Endothelial cell of umbilical vein (primary cell): ENCODE data around the gene BABAM2. TPM values are rescaled to one million over a fixed set of nuclear protein-coding genes. Genes with fewer than 3 reads are reported as not detected.

Source experiments
- BruUV-seq: library from RNA; stranded (reverse); fragments of 400-500 nt; replicated peaks from 2 replicates; lab custom pipeline; 2021; lab: Mats Ljungman, UMichigan
- CTCF ChIA-PET: fragments of 300-600, 350-600 bp; sonication (Branson Sonifier 250); formaldehyde crosslinking; loops from one replicate; lab custom pipeline; 2021; ENCODE audit warnings: antibody characterized with exemption, inconsistent platforms; lab: Charles Lee
- POLR2A ChIA-PET: fragments of 300-600, 350-600 bp; sonication (Branson Sonifier 250); formaldehyde crosslinking; loops from one replicate; lab custom pipeline; 2021; ENCODE audit warnings: antibody characterized with exemption, inconsistent platforms; lab: Charles Lee
- DNase-seq: peaks from one replicate; pipeline ENCODE4 v3.0.0-alpha.2; 2011; ENCODE audit warnings: low read depth, low spot score
- FAIRE-seq: peaks from 2 replicates; lab custom pipeline; 2011; peaks lifted over from hg19 to GRCh38; lab: Jason Lieb, UNC
- H2AFZ ChIP-seq: 2 replicates; pipeline ENCODE4 v1.6.0; 2012; ENCODE audit warnings: low read depth, low read length, control low read depth, inconsistent platforms
- H3K27ac ChIP-seq: 2 replicates; pipeline ENCODE4 v1.5.1; 2011; ENCODE audit warnings: low read depth, mild to moderate bottlenecking, control low read depth, low read length, moderate library complexity; ENCODE audit not compliant: insufficient read depth
- H3K27me3 ChIP-seq, 2 experiments: 2 replicates each; pipeline versions ENCODE4 v1.6.0 to v1.6.1; 2011; ENCODE audit warnings: low read length in 2 of 2, mixed read lengths in 1 of 2; ENCODE audit not compliant: control insufficient read depth in 2 of 2, insufficient read depth in 2 of 2
- H3K36me3 ChIP-seq, 2 experiments: 2 replicates in 1 of 2; 3 replicates in 1 of 2; pipeline ENCODE4 v1.5.1; 2011; ENCODE audit warnings: low read length in 2 of 2, mild to moderate bottlenecking in 1 of 2, moderate library complexity in 1 of 2; ENCODE audit not compliant: control insufficient read depth in 2 of 2, insufficient read depth in 2 of 2; ENCODE audit errors: extremely low read depth in 1 of 2
- H3K4me1 ChIP-seq: 3 replicates; pipeline ENCODE4 v1.5.1; 2011; ENCODE audit warnings: mild to moderate bottlenecking, low read length; ENCODE audit not compliant: control insufficient read depth, insufficient read depth; ENCODE audit errors: extremely low read depth
- H3K4me2 ChIP-seq: 2 replicates; pipeline ENCODE4 v1.6.1; 2011; ENCODE audit warnings: low read length, control low read depth, mixed read lengths; ENCODE audit not compliant: insufficient read depth
- H3K4me3 ChIP-seq, 3 experiments: fragments of 200-600 bp in 1 of 3; sonication (generic), shearing (Covaris generic) in 1 of 3; replicated peaks in 1 of 3; 2 replicates each; pipeline ENCODE4 v1.5.1; 2011 to 2016; ENCODE audit warnings: control low read depth in 3 of 3, low read length in 3 of 3, mild to moderate bottlenecking in 2 of 3, inconsistent platforms in 1 of 3, low read depth in 1 of 3, moderate library complexity in 1 of 3; ENCODE audit not compliant: insufficient read depth in 1 of 3
- H3K79me2 ChIP-seq: 2 replicates; pipeline ENCODE4 v1.6.0; 2012; ENCODE audit warnings: low read length, inconsistent platforms; ENCODE audit not compliant: control insufficient read depth, insufficient read depth
- H3K9ac ChIP-seq: replicated peaks from 2 replicates; pipeline ENCODE3; 2011; ENCODE audit warnings: low read length, control low read depth; ENCODE audit not compliant: insufficient read depth; ENCODE audit errors: extremely low read depth
- H3K9me1 ChIP-seq: replicated peaks from 3 replicates; pipeline ENCODE4 v1.6.0; 2011; ENCODE audit warnings: mild to moderate bottlenecking, low read length; ENCODE audit not compliant: control insufficient read depth, insufficient read depth; ENCODE audit errors: extremely low read depth
- H3K9me3 ChIP-seq: replicated peaks from 2 replicates; pipeline ENCODE4 v1.5.1; 2012; ENCODE audit warnings: low read length, inconsistent platforms; ENCODE audit not compliant: control insufficient read depth, insufficient read depth
- H4K20me1 ChIP-seq: replicated peaks from 2 replicates; pipeline ENCODE3; 2011; ENCODE audit warnings: mild to moderate bottlenecking, low read length; ENCODE audit not compliant: control insufficient read depth, insufficient read depth; ENCODE audit errors: extremely low read depth
- EZH2 ChIP-seq: IDR thresholded peaks from 2 replicates; pipeline ENCODE4 v1.6.1; 2012; ENCODE audit warnings: borderline replicate concordance, low read depth, mild to moderate bottlenecking, moderate library complexity, low read length, inconsistent platforms; ENCODE audit not compliant: severe bottlenecking
- FOS ChIP-seq: IDR thresholded peaks from 2 replicates; pipeline ENCODE4 v1.6.1; 2011; ENCODE audit warnings: mild to moderate bottlenecking, low read length, moderate library complexity, borderline replicate concordance; ENCODE audit not compliant: insufficient read depth
- GATA2 ChIP-seq: IDR thresholded peaks from 2 replicates; pipeline ENCODE4 v1.7.0; 2011; ENCODE audit warnings: low read depth, mild to moderate bottlenecking, moderate library complexity, mixed read lengths, low read length; ENCODE audit not compliant: insufficient read length, insufficient read depth
- JUN ChIP-seq: IDR thresholded peaks from 2 replicates; pipeline ENCODE4 v1.6.1; 2011; ENCODE audit warnings: borderline replicate concordance, low read depth; ENCODE audit not compliant: insufficient read length, insufficient read depth
- MYC ChIP-seq: IDR thresholded peaks from one replicate; pipeline ENCODE4 v1.6.1; 2011; ENCODE audit warnings: mild to moderate bottlenecking, low read depth, low read length
- POLR2A ChIP-seq: IDR thresholded peaks from 2 replicates; pipeline ENCODE4 v1.6.1; 2012; ENCODE audit warnings: low read depth, mild to moderate bottlenecking, control low read depth, low read length
- POLR2AphosphoS5 ChIP-seq: IDR thresholded peaks from 2 replicates; pipeline ENCODE4 v1.6.1; 2012; ENCODE audit warnings: low read depth, mild to moderate bottlenecking, control low read depth, low read length, moderate library complexity; ENCODE audit not compliant: insufficient read depth
- dilution Hi-C: fragments of 300-500 bp; cut with MboI; formaldehyde crosslinking; loops from one replicate; pipeline ENCODE4 v1.15.0; 2019; ENCODE audit warnings: low sequenced_read_pairs; ENCODE audit not compliant: extremely low pct_ligation_motif_present
- intact Hi-C: fragments of 100-400 bp; cut with micrococcal nuclease; formaldehyde crosslinking; loops from one replicate; pipeline ENCODE4 v1.10.0; 2022
- polyA plus RNA-seq, 4 experiments: library from polyadenylated mRNA; depleted of rRNA in 3 of 4; stranded (reverse) in 3 of 4; unstranded in 1 of 4; fragments of >200 nt; gene quantifications; 2 replicates each; pipeline versions ENCODE4 v1.2.1 to v1.2.3, GENCODE V29; 2011 to 2012; ENCODE audit warnings: missing spikeins in 1 of 4
- total RNA-seq: library from RNA; stranded (reverse); gene quantifications from 2 replicates; pipeline ENCODE4 v1.2.3, GENCODE V29; 2021
- TF ChIP-seq, protein P1 (sequence below): IDR thresholded peaks from 2 replicates; pipeline ENCODE4 v1.6.1; 2011; ENCODE audit not compliant: insufficient read depth, insufficient read length
- TF ChIP-seq, protein P2 (sequence below), 2 donors: IDR thresholded peaks; 1 replicate in 1 of 2; 2 replicates in 1 of 2; pipeline ENCODE4 v1.5.1; 2011; ENCODE audit warnings: low read length in 2 of 2, mild to moderate bottlenecking in 2 of 2, moderate library complexity in 2 of 2, control low read depth in 1 of 2, inconsistent platforms in 1 of 2, low read depth in 1 of 2; ENCODE audit not compliant: insufficient read depth in 1 of 2; ENCODE audit errors: extremely low read depth in 1 of 2

BABAM2 gene
- total and polyA plus RNA-seq, 2 donors (not counting 3 experiments of a cell fraction or from before 2014, with no cell fraction given): 19.9 to 27.6 TPM

DNA sequence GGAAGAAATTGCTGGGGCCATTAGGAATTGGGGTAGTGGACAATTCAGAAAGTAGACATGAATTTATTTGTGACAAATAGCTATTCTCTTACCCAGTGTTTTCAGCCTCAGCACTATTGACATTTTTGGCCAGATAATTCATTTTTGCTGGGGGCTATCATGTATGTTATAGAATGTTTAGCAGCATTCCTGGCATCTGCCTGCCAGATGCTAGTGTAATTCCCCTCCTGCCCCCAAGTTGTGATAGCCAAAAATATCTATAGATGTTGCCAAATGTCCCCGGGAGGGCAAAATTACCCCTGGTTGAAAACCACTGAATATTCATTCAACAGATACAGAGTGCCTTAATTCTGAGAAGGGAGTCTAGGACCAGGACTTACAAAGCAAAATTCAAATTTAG, 183.6 kb downstream of the BABAM2 start:
- intact Hi-C loops (no loop called here), dilution Hi-C loops (no loop called here)
- Histone ChIP-seq H3K4me2 (no peak overlapping the region), H3K27ac (no peak overlapping the region), H3K9me3 (no peaks in the 10 kb centered on the region), H4K20me1 (no peaks in the 10 kb centered on the region), H3K9me1 (no peaks in the 10 kb centered on the region), H2AFZ (no peak overlapping the region), H3K79me2 (no peaks in the 10 kb centered on the region), H3K27me3 (no peaks in the 10 kb centered on the region), H3K4me3 (no peak overlapping the region), H3K9ac (no peak overlapping the region), H3K4me1 (no peaks in the 10 kb centered on the region), H3K36me3 (no peaks in the 10 kb centered on the region)
- FAIRE-seq (no peak), DNase-seq (no peak)
- ChIA-PET POLR2A (no interaction called here), CTCF (interaction anchor here (1.0 kb wide), 1 partner anchor 11 kb away, joined by 4 read pairs; no protein-coding TSS in a partner anchor)
- BruUV-seq: no TSS peak
- no peak for TF ChIP-seq GATA2
- no peak for TF ChIP-seq JUN
- TF ChIP-seq, protein P1, sequence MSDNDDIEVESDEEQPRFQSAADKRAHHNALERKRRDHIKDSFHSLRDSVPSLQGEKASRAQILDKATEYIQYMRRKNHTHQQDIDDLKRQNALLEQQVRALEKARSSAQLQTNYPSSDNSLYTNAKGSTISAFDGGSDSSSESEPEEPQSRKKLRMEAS: no peak
- TF ChIP-seq POLR2AphosphoS5: no peak
- TF ChIP-seq FOS: no peak
- TF ChIP-seq, protein P2, sequence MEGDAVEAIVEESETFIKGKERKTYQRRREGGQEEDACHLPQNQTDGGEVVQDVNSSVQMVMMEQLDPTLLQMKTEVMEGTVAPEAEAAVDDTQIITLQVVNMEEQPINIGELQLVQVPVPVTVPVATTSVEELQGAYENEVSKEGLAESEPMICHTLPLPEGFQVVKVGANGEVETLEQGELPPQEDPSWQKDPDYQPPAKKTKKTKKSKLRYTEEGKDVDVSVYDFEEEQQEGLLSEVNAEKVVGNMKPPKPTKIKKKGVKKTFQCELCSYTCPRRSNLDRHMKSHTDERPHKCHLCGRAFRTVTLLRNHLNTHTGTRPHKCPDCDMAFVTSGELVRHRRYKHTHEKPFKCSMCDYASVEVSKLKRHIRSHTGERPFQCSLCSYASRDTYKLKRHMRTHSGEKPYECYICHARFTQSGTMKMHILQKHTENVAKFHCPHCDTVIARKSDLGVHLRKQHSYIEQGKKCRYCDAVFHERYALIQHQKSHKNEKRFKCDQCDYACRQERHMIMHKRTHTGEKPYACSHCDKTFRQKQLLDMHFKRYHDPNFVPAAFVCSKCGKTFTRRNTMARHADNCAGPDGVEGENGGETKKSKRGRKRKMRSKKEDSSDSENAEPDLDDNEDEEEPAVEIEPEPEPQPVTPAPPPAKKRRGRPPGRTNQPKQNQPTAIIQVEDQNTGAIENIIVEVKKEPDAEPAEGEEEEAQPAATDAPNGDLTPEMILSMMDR (IDR thresholded peaks at IDR 0.05; ENCODE audit: extremely low read depth in 1 of 2, insufficient read depth in 1 of 2, low read depth in 1 of 2, low read length in 2 of 2): no peak
- TF ChIP-seq MYC: no peak
- TF ChIP-seq POLR2A: no peak
- TF ChIP-seq EZH2: no peak
